IPS DF 4.7 (cell line): ENCODE results near the gene ARL14.

Experiments used
- DNase-seq: peaks from one replicate; pipeline ENCODE4 v3.0.0-alpha.2; 2013; ENCODE audit warnings: low spot score; ENCODE audit errors: extremely low read depth

The ARL14 gene

GRCh38 chr3:160720123-160720746 lies 43.3 kb downstream of the ARL14 start:
- no peak for DNase-seq

DNA sequence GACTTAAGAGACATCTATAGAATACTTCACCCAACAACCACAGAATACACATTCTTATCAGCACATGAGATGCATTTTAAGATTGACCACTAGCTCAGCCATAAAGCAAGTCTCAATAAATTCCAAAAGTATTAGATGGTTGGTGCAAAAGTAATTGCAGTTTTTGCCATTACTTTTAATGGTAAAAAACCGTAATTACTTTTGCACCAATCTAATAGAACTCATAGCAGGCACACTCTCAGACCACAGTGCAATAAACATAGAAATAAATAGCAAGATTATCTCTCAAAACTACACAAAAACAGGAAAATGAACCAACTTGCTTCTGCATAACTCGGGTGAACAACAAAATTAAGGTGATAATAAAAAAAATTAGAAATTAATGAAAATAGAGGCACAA lies 45.4 kb downstream of the ARL14 start:
- DNase-seq = no peak

GRCh38 chr3:160725338-160725737 lies 48.4 kb downstream of the ARL14 start:
- no peak for DNase-seq
